ENCODE results near the gene SNCAIP.
"Not testable (repeated sequence)": the region's sequence is repeated elsewhere in the genome, so short reads cannot be mapped to it uniquely, and the experiment has no call there.

SNCAIP gene

DNA sequence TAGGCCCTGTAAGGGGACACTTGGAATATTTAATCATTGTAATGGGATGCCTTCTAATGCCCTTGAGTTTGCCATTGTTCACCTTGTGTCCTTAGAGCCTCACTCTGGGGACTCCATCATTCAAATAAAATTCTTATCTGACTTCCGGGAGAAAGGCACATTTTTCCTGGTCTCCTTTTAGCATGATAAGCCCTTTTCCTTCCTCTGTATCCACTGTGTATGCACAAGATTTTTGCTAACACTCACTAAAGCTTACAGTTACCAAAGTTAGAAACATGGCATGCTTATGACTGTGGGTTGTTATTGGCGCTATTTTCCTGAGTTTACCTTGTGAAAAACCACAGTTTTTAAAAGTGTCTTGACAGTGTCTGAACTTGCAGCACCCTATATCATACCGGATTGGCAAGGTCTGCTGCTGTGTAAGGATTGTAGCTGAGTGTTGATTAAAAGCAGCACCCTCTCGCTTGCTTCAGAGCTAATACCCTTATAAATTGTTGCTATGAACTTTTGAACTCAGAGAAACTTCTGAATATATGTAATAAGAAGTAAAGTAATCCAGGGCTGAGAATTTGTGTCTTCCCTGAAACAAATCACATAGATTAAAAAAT lies 46.4 kb downstream of the SNCAIP start:
- no peak for DNase-seq (ENCODE audit: low read depth)

DNA sequence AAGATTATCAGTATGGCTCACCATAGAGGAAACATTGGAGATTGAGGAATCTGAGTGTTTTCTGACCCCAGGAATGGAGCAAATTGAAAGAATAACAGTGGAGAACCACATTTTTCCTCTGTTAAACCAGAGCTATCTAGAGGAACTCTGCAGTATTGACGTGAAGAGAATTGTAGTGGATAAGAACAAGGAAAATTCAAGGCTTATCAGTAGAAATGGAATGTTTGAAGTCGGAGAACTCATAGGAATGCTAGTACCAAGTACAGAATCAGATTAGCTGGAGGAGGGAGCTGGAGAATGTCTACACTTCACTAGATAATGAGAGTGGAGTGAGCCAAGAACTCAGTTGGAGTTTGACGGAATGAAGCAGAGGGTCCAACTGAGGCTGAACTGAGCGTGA lies 50.3 kb downstream of the SNCAIP start:
- DNase-seq (ENCODE audit: low read depth) = no peak

GRCh38 chr5:122363623-122364022 lies 51.6 kb downstream of the SNCAIP start:
- DNase-seq (ENCODE audit: low read depth) = no peak

DNA sequence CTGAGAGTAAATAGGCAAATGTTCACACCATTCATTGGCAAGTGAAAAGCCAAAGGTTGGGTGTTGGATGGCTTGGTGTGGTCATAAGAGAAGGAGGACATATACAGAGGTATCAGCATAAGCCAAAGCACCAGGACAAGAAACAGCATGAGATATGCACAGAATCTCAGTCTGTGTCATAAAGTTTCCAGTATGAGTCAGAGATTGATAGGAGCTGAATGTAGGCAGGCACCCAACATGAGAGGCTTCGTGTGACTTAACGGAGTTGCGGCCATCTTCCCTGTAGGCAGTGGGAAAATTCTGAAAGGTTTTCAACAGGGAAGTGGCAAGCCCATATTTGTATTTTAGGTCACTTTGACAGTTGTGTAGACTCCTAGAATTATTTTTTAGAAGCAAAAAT lies 54.5 kb downstream of the SNCAIP start:
- DNase-seq (ENCODE audit: low read depth) = no peak

DNA sequence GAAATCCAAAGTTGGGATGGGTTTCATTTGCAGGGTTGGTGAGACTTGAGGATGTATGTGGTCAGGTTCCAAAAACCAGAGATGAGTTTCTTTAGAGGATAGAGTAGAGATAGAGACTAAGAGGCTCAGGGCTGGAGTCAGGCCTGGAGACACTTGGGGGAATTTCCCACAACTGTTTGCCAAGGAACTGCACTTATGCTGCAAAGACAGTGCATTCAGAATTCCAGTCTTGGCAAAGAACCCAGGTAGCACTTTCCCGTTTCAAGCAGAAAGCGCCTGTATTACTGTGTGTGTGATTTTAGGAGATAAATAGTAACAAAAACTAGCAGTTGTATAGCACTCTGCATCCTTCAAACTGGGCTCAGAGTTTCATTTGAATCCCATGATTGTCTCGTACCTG lies 55.4 kb downstream of the SNCAIP start:
- DNase-seq (ENCODE audit: low read depth) = no peak

DNA sequence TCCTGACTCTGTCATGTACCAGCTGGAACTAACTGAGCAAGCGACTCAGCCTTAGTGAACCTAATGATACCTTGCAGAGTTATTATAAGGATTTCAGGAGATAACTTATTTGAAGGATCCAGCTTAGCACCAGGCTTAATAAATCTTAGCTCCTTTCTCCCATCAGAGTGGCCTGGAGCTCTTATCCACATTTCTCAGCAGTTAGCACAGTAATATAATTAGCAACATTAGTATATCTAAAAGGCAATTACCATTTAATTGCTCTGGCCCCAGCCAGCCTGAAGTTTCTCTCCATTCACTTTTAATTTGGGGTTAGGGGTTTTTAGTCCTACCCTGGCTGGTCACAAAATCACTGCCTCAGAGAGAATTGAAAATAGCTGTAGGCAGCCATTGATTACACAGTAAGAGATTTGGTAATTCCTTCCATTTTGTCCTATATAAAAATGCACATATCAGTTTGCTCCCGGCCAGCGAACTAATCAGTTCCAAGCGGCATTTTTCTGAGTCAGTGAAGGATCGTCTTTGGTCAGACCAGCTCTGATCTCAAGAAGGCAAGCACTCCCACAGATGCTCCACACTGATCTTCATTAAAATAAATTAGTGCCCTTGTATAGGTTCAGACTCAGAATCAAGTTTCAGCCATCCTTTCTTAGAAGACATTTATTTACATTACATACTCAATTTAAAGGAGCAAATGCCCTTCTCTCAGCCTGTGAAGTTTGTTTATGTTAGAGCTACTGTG lies 56.6 kb downstream of the SNCAIP start:
- no peak for DNase-seq (ENCODE audit: low read depth)

- DNase-seq (ENCODE audit: low read depth) = no peak
Measured at GRCh38 chr5:122369253-122369815, 57.3 kb downstream of the SNCAIP start.

GRCh38 chr5:122371511-122372151 lies 59.6 kb downstream of the SNCAIP start:
- DNase-seq (ENCODE audit: low read depth) = no peak

- no peak for DNase-seq (ENCODE audit: low read depth)
Measured at GRCh38 chr5:122374110-122374509, 62.1 kb downstream of the SNCAIP start.

DNA sequence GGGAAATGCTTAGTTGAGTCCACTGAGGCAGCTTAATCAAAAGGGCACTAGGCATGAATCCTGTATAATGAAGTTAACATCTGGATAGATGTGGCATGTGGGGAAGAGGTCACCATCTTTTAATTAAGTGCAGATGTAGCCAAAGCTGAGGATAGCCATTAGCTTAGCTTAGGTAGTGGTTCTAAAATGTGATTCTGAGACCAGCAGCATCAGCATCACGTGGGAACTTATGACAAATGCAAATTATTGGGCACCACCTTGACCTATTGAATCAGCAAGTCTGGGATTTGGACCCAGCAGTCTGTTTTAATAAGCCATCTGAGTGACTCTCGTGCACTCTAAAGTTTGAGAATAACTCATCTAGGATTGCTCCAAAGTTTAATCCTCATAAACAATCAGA lies 63.8 kb downstream of the SNCAIP start:
- DNase-seq (ENCODE audit: low read depth) = no peak

DNA sequence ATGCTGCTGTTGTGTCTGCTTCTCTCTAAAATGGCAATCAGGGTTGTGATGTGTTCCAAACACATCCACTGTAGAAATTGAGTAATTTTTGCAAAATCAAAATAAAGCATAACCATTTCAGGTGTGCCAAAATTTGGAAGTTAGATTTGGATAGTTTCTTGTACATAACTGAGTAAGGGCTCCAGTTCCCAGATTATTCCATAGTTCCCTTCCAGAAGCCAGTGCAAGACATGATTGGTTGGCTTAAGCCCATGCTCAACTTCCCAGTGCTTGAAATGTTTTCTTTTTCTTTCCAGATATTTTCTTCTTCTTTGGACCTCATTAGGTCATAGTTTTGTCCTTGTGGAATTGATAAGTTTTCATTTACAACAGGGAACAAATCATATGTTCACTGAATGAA lies 64.2 kb downstream of the SNCAIP start:
- DNase-seq (ENCODE audit: low read depth) = no peak

DNA sequence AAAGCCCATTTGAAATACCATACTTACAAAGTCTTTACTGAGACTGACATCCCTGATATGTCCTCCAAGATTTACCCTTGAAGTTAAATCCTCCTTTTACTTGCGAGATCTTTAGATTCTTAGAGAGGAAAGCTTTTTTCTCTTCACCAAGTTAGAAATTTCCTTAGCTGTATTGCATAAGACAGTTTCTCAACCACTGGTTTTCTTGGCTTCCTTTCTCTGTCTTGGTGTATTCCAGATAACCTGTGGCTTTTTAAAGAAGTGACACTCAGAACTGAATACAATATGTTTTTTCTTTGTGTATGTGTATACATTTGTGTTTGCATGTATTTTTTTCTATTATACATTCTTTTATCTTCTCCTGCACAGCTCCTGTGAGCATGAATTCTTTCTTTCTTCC lies 65.0 kb downstream of the SNCAIP start:
- DNase-seq (ENCODE audit: low read depth) = no peak

- not testable (repeated sequence) for DNase-seq (ENCODE audit: low read depth)
Measured at GRCh38 chr5:122382938-122383337, 70.9 kb downstream of the SNCAIP start.

DNA sequence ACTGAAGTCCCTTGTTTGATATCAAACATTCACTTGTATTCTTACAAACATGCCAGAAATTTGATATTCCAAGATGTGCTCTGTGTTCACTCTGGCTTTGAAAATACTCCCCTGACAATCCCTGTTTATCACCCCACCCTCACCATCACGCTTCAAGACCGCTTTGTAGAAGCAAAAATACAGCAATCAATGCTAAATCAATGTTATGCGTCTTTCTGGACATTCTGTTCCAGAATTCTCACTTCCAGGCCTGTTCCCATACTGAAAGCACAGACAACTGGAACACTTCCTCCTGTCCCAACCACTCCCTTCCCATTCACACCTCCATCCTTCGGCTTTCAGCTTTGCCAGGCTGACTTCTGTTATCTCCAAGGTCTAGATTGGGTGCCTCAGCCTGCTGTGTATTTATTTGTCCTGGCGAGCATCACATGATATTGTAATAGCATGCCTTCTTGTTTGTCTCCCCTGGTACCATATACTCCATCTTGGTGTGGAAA lies 72.8 kb downstream of the SNCAIP start:
- DNase-seq (ENCODE audit: low read depth) = no peak

- DNase-seq (ENCODE audit: low read depth) = no peak
Measured at GRCh38 chr5:122385286-122385685, 73.2 kb downstream of the SNCAIP start.

GRCh38 chr5:122385808-122386207 lies 73.8 kb downstream of the SNCAIP start:
- no peak for DNase-seq (ENCODE audit: low read depth)

DNA sequence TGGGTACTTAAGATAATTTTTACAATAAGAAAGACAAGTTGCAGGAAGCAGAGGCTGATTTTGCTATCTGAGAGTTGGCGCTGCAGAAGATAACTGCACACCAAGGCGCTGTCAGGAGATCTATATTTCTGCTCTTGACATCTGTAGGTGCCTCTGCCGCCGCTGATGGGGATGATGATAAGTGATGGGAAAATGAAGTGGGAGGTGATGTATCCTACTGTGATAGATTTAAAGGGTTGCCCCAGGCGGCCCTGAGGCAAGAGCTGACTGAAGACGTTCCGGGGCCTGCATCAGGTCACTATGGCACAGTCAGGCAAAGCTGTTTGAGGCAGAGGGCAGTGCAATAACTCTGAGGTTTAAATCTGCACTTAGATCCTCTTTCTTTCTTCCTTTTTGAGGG lies 78.1 kb downstream of the SNCAIP start:
- DNase-seq (ENCODE audit: low read depth) = no peak

DNA sequence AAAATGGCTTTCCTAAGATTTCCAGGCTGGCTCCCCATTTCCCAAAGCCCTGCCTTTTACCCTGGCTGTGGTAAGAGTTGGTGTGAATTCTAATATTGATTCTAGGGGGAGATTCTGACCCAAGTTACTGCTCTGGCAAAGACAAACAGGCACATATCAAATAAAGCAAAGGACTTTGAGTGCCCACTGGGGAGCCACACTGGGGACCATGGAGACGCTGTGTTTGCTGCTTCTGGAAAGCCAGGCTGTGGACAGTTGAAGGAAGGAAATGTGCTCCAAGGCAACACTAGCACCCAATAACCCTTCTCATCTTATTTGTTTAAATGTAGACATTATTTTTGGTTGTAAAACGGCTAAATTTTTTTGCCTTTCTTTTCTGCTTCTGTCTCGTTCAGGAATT lies 78.7 kb downstream of the SNCAIP start:
- no peak for DNase-seq (ENCODE audit: low read depth)

- DNase-seq (ENCODE audit: low read depth) = no peak
Measured at GRCh38 chr5:122391621-122392020, 79.6 kb downstream of the SNCAIP start.

GRCh38 chr5:122392224-122392623 lies 80.2 kb downstream of the SNCAIP start:
- no peak for DNase-seq (ENCODE audit: low read depth)

DNA sequence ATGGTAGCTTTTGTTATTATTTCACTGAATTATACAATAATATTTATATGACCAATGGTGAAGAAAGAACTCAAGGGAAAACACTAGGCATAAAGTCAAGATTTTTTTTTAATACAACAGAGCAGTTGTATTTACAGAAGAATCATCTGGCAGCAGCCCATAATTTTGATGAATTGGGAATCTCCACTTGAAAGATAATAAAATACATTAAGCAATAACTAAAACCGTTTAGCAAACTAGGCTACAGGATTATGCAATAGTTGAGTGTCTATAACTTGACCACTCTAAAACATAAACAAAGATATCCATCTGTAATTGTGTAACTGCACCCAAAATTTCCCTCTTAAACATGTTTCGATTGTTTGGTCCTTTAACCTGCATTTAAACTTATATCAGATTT lies 80.8 kb downstream of the SNCAIP start:
- no peak for DNase-seq (ENCODE audit: low read depth)

DNA sequence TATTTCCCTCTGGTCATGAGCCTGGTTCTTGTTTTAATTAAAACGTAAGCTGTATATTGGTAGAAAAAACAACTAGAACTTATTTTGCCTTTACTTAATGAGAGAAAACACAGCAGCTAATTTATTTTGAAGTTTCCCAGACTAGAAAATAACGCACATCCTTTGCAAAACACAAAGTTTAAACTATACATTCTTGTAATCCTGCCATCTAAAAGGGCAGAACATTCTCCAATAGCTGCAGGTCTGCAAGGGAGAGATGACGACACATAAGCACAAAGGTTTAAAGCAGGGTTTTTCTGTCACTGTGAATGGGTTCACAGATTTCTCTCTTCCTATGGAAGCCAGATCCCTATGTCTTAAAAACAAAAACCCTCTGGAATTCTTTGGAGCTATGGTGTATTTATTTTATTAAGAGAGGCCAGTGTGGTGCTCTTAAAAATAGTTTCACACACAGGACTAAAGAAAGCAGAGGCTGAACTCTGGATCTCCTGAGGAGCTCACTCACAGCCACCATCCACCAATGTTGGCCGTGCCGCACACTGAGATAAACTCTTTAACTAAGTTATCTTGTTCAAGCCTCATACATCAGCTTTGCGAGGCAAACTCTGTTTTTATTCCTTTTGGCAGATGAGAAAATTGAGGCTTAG lies 82.4 kb downstream of the SNCAIP start:
- no peak for DNase-seq (ENCODE audit: low read depth)

GRCh38 chr5:122398016-122398415 lies 86.0 kb downstream of the SNCAIP start:
- no peak for DNase-seq (ENCODE audit: low read depth)
